GM12878 (cell line): ENCODE results near the gene BTF3.

Experiments used
- BHLHE40 ChIP-seq, 2 experiments: fragments of 450-650 bp in 1 of 2; IDR thresholded peaks; 2 replicates each; pipeline ENCODE4 v1.6.1; 2011 to 2017; ENCODE audit warnings: low read depth in 2 of 2, borderline replicate concordance in 1 of 2, improper control_type of control experiment in 1 of 2, low read length in 1 of 2, mild to moderate bottlenecking in 1 of 2
- JUNB ChIP-seq: IDR thresholded peaks from 2 replicates; pipeline ENCODE4 v1.6.1; 2016; ENCODE audit warnings: antibody characterized with exemption, mild to moderate bottlenecking
- MAX ChIP-seq: IDR thresholded peaks from 2 replicates; pipeline ENCODE4 v1.6.1; 2012; ENCODE audit warnings: low read depth, low read length, improper control_type of control experiment
- POLR2AphosphoS5 ChIP-seq: IDR thresholded peaks from 2 replicates; pipeline ENCODE4 v1.6.1; 2011; ENCODE audit warnings: mild to moderate bottlenecking, low read length, inconsistent platforms
- TBL1XR1 ChIP-seq: IDR thresholded peaks from 2 replicates; pipeline ENCODE4 v1.6.1; 2012; ENCODE audit warnings: low read depth, low read length, improper control_type of control experiment

GRCh38 chr5:73550016-73550415 lies 51.8 kb downstream of the BTF3 start:
- TF ChIP-seq MAX, result no peak
- no peak for TF ChIP-seq POLR2AphosphoS5
- TF ChIP-seq TBL1XR1, result no peak
- TF ChIP-seq JUNB, result no peak
- no peak for TF ChIP-seq BHLHE40 (IDR thresholded peaks at IDR 0.05; ENCODE audit: borderline replicate concordance in 1 of 2, low read depth in 2 of 2, low read length in 1 of 2)
